HEK293T (cell line): ENCODE measurements around the gene VPS26B.

Experiments
- CTCF ChIA-PET: fragments of 350-600 bp; formaldehyde crosslinking; extraction: SDS; loops from one replicate; lab custom pipeline; 2021; ENCODE audit warnings: antibody characterized with exemption, inconsistent platforms; lab: Yijun Ruan, JAX
- POLR2A ChIA-PET: fragments of 350-600 bp; formaldehyde crosslinking; extraction: SDS; loops from one replicate; lab custom pipeline; 2020; ENCODE audit warnings: antibody characterized with exemption, inconsistent platforms; lab: Yijun Ruan, JAX
- DNase-seq: peaks from one replicate; pipeline ENCODE4 v3.0.0; 2012; ENCODE audit warnings: mixed read lengths; ENCODE audit errors: extremely low spot score
- ARNT ChIP-seq: fragments of 450-650 bp; IDR thresholded peaks from 2 replicates; pipeline ENCODE4 v1.6.1; 2017; ENCODE audit warnings: mild to moderate bottlenecking
- BHLHE40 ChIP-seq: fragments of 450-650 bp; IDR thresholded peaks from 2 replicates; pipeline ENCODE4 v1.6.1; 2016; ENCODE audit warnings: mild to moderate bottlenecking, moderate library complexity, borderline replicate concordance
- CTBP1 ChIP-seq: fragments of 450-650 bp; IDR thresholded peaks from 2 replicates; pipeline ENCODE4 v1.6.1; 2016; ENCODE audit warnings: borderline replicate concordance
- ELF4 ChIP-seq: fragments of 450-650 bp; IDR thresholded peaks from 2 replicates; pipeline ENCODE4 v1.6.1; 2017; ENCODE audit warnings: antibody characterized with exemption
- FOXA1 ChIP-seq: fragments of 450-650 bp; IDR thresholded peaks from 2 replicates; pipeline ENCODE4 v1.6.1; 2016; ENCODE audit warnings: mild to moderate bottlenecking
- FOXK2 ChIP-seq: fragments of 450-650 bp; IDR thresholded peaks from 2 replicates; pipeline ENCODE4 v1.6.1; 2016; ENCODE audit warnings: mild to moderate bottlenecking
- FOXM1 ChIP-seq: fragments of 450-650 bp; IDR thresholded peaks from 2 replicates; pipeline ENCODE4 v1.6.1; 2017; ENCODE audit warnings: mild to moderate bottlenecking, borderline replicate concordance
- HDGF ChIP-seq: fragments of 450-650 bp; IDR thresholded peaks from 2 replicates; pipeline ENCODE4 v1.6.1; 2017; ENCODE audit warnings: antibody characterized with exemption, borderline replicate concordance
- L3MBTL2 ChIP-seq: fragments of 450-650 bp; conservative IDR thresholded peaks from 2 replicates; pipeline ENCODE4 v1.6.1; 2016; ENCODE audit warnings: mild to moderate bottlenecking
- LEF1 ChIP-seq: fragments of 450-650 bp; IDR thresholded peaks from 2 replicates; pipeline ENCODE4 v1.6.1; 2017; ENCODE audit warnings: mild to moderate bottlenecking, borderline replicate concordance
- NFRKB ChIP-seq: fragments of 450-650 bp; IDR thresholded peaks from 2 replicates; pipeline ENCODE4 v1.6.1; 2016; ENCODE audit warnings: mild to moderate bottlenecking, moderate library complexity
- SP1 ChIP-seq: fragments of 450-650 bp; IDR thresholded peaks from 2 replicates; pipeline ENCODE4 v1.6.1; 2017
- SUZ12 ChIP-seq: fragments of 450-650 bp; IDR thresholded peaks from 2 replicates; pipeline ENCODE4 v1.6.1; 2016; ENCODE audit warnings: mild to moderate bottlenecking
- TARDBP ChIP-seq: fragments of 450-650 bp; IDR thresholded peaks from 2 replicates; pipeline ENCODE4 v1.6.1; 2016
- ZNF384 ChIP-seq: fragments of 450-650 bp; IDR thresholded peaks from 2 replicates; pipeline ENCODE4 v1.6.1; 2016
- TF ChIP-seq, protein P1 (sequence below): fragments of 450-650 bp; IDR thresholded peaks from 2 replicates; pipeline ENCODE4 v1.6.1; 2016

Gene VPS26B

DNA sequence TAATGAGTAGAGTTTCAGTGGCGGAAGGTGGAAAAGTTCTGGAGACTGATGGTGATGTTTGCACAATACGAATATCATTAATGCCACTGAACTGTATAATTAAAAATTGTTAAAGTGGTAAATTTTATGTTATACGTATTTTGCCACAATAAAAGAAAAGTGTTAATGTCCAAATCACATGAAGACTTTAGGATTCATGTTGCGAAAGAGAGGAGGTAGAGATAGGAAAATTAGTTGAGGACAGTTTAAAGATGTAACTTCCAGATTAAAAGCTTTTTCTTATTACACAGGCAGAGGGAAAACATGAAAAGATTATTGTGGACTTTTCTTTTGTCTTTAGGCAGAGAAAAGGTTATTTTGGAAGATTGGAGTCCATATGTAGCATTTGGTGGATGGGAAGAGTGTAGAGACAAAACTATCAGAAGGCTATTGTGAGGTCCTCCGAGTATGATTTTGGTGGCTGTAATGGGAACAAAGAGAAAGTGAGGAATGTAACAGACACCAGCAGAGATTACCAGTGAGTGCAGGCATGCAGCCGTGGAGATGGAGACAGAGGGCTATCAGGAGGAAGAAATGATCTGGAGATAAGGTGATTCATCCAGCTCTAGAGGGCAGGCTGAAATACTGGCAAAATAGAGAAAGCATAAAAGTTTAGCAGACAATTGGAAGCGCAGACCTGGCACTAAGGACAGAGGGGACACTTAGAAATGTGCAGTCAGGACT, 12.5 kb downstream of the VPS26B start:
- TF ChIP-seq ARNT = no peak
- no peak for TF ChIP-seq BHLHE40
- TF ChIP-seq FOXM1 = no peak
- TF ChIP-seq, protein P1, sequence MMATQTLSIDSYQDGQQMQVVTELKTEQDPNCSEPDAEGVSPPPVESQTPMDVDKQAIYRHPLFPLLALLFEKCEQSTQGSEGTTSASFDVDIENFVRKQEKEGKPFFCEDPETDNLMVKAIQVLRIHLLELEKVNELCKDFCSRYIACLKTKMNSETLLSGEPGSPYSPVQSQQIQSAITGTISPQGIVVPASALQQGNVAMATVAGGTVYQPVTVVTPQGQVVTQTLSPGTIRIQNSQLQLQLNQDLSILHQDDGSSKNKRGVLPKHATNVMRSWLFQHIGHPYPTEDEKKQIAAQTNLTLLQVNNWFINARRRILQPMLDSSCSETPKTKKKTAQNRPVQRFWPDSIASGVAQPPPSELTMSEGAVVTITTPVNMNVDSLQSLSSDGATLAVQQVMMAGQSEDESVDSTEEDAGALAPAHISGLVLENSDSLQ = no peak
- TF ChIP-seq TARDBP = no peak
- no peak for TF ChIP-seq CTBP1
- TF ChIP-seq HDGF = no peak
- TF ChIP-seq ELF4 = no peak
- no peak for TF ChIP-seq FOXA1
- no peak for DNase-seq
- CTCF ChIA-PET = no interaction called here

DNA sequence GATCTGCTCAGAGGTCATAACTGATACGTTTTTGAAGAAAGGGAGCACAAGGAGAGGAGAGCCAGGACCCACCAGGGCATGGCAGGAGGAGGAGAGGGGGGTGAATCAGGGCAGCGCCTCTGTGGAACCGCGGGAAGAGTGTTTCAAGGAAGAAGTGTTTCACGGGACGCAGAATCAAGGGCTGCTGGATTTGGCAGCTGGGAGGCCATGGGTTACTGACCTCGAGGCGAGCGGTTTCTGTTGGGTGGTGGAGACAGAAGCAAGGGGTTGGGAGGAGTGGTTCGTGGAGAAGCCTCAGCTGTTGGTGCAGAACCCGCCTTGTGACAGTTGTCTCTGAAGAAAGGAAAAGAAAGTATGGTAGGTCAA, 13.1 kb downstream of the VPS26B start:
- DNase-seq = no peak
- CTCF ChIA-PET = no interaction called here
- POLR2A ChIA-PET = no interaction called here
- TF ChIP-seq FOXM1 (no peak), TARDBP (no peak), FOXA1 (no peak), SP1 (no peak)

More for the DNA sequence above, 12.5 kb downstream of the VPS26B start:
- POLR2A ChIA-PET = no interaction called here

DNA sequence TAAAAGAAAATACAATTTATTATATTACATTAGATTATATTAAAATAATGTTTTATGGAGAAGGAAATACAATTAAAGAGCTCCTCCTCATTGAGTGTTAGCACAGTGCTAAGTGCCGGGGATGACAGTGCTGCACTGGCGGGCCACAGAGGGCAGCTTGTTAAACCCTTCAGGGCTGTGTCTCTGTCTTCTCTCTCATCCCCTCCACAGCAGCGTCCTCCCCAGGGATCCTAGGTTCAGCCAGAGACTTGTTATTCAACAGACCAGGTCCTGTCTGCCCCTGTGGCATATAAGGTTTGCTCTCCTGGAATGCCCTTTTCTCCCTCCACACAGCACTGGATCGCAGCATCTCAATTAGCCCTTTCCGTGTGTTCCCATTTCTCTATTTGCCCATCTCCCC, 14.5 kb downstream of the VPS26B start:
- ChIA-PET POLR2A (interaction anchor here (2.0 kb wide), 1 partner anchor 15 kb away, joined by 9 read pairs; the partner anchor contains the start of genes NCAPD3 and VPS26B), CTCF (no interaction called here)
- DNase-seq = no peak
- TF ChIP-seq ARNT (no peak), NFRKB (no peak), L3MBTL2 (no peak), ELF4 (no peak), FOXK2 (no peak), CTBP1 (no peak), TARDBP (no peak), HDGF (no peak)
- TF ChIP-seq, protein P1 = no peak

DNA sequence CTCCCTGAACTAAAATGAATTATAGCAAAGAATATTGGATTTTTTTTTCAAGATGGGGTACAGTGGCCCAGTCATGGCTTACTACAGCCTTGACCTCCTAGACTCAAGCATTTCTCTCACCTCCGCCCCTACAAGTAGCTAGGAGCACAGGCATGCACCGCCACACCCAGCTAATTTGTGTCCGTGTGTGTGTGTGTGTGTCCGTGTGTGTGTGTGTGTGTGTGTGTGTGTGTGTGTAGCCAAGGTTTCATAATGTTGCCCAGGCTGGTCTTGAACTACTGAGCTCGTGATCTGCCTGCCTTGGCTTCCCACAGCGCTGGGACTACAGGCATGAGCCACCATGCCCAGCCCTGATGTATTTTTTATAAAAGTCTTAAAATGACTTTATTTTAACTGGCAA, 16.1 kb downstream of the VPS26B start:
- ChIA-PET CTCF (no interaction called here), POLR2A (interaction anchor here (1.8 kb wide), 1 partner anchor 16 kb away, joined by 11 read pairs; the partner anchor contains the start of genes NCAPD3 and VPS26B)
- no peak for TF ChIP-seq FOXA1
- no peak for TF ChIP-seq HDGF
- no peak for TF ChIP-seq NFRKB
- no peak for TF ChIP-seq ZNF384
- TF ChIP-seq LEF1 = no peak
- no peak for TF ChIP-seq ARNT
- no peak for TF ChIP-seq SUZ12
- TF ChIP-seq CTBP1 = no peak
- TF ChIP-seq SP1 = no peak
- no peak for TF ChIP-seq FOXM1
- no peak for TF ChIP-seq FOXK2
- TF ChIP-seq L3MBTL2 = no peak
- TF ChIP-seq BHLHE40 = no peak
- TF ChIP-seq, protein P1 = no peak
- TF ChIP-seq ELF4 = no peak
- no peak for TF ChIP-seq TARDBP
- DNase-seq = no peak

DNA sequence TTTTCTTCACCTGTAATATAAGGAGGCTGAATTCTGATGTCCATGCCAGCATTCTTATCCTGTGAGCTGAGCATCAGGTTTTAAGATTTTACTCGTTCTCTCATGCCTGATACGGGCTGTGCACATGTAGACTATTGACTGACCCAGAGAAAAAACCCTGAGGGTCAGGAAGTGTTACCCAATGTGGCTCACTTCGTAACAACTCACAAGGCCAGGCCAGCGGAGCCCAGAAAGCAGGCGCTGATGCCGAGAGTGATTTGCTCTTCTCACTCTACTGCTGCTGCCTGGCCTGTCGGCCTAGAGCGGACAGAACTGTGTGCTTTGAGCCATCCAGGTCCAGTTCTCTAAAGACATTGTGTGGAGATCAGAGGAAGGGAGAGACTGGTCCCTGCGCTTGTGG, 17.9 kb downstream of the VPS26B start:
- ChIA-PET POLR2A (interaction anchor here (1.8 kb wide), 1 partner anchor 18 kb away, joined by 11 read pairs; the partner anchor contains the start of genes NCAPD3 and VPS26B), CTCF (no interaction called here)
- TF ChIP-seq LEF1 = no peak
- no peak for TF ChIP-seq FOXM1
- TF ChIP-seq SP1 = no peak
- TF ChIP-seq NFRKB = no peak
- no peak for TF ChIP-seq FOXA1
- no peak for TF ChIP-seq ELF4
- TF ChIP-seq, protein P1 = no peak
- TF ChIP-seq BHLHE40 = no peak
- TF ChIP-seq FOXK2 = no peak
- TF ChIP-seq L3MBTL2 = no peak
- no peak for TF ChIP-seq ZNF384
- TF ChIP-seq HDGF = no peak
- DNase-seq = no peak

DNA sequence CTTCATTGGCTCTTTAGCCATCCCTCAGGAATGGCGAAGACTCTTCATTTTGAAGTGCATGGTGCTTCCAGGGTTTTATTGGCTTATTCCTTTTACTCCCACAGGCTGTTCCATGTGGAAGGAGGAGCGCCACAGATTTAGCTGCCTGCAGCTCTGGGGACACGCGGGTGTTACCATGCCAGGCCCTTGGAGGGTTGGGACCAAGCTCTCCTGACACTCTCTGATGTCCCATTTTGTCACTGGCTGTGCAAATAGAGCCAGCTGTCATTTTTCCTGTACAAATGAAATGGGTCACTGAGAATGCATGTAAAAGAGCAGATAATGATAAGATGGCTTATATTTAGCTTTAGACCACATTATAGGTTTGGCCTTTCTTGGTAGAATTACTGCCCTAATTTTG, 19.4 kb downstream of the VPS26B start:
- CTCF ChIA-PET = interaction anchor here (1.5 kb wide), 1 partner anchor 19 kb away, joined by 4 read pairs; the partner anchor contains the start of gene VPS26B
- TF ChIP-seq BHLHE40 = no peak
- TF ChIP-seq ZNF384 = no peak
- TF ChIP-seq FOXK2 = no peak
- no peak for TF ChIP-seq TARDBP
- TF ChIP-seq NFRKB = no peak
- TF ChIP-seq SP1 = no peak
- no peak for TF ChIP-seq ELF4
- TF ChIP-seq L3MBTL2 = no peak
- TF ChIP-seq SUZ12 = no peak
- no peak for TF ChIP-seq ARNT
- no peak for TF ChIP-seq FOXA1
- POLR2A ChIA-PET = interaction anchor here (1.2 to 1.8 kb wide), 2 partner anchors 9 to 19 kb away, joined by 5 to 8 read pairs; partner anchors contain the start of genes ACAD8, THYN1 and VPS26B
- DNase-seq = no peak
